ENCODE data around the gene KCNIP4. TPM values are rescaled to one million over a fixed set of nuclear protein-coding genes. Genes with fewer than 3 reads are reported as not detected.

KCNIP4 gene
- total and polyA plus RNA-seq, 10 of the 15 experiments (the other 5 are each of a cell fraction or from before 2014, with no cell fraction given): 0.03 to 0.23 (median 0.13) TPM; not detected in 7

DNA sequence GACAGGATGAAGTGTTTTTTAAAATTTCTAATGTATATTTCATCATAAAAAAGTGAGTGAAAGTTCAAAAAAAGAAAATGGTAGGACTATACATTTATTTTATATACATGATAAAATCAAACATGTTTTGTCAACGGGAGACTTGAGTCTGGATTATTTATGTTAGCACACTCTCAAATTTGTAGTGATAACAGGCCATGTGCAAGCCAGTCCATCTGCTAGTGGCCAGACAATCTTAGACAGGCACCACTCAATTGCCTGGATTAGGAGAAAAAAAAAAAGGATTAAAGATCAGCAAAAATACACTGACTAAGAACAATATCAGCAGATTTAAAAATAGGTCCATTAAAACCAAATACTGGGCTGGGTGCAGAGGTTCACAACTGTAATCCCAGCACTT is 71.9 kb downstream of the KCNIP4 start (continued):
- TF ChIP-seq SUPT20H (IDR thresholded peaks at IDR 0.05; ENCODE audit: borderline replicate concordance, control insufficient read depth, low read depth, low read length): no peak
- TF ChIP-seq BHLHE40 (IDR thresholded peaks at IDR 0.05; ENCODE audit: borderline replicate concordance in 1 of 2, low read depth in 2 of 2, low read length in 1 of 2): no peak
- TF ChIP-seq BACH1 (IDR thresholded peaks at IDR 0.05; ENCODE audit: borderline replicate concordance): no peak
- TF ChIP-seq TCF7 (IDR thresholded peaks at IDR 0.05; ENCODE audit: borderline replicate concordance): no peak
- no peak for TF ChIP-seq TARDBP (IDR thresholded peaks at IDR 0.05; ENCODE audit: borderline replicate concordance)
- TF ChIP-seq, protein P1, sequence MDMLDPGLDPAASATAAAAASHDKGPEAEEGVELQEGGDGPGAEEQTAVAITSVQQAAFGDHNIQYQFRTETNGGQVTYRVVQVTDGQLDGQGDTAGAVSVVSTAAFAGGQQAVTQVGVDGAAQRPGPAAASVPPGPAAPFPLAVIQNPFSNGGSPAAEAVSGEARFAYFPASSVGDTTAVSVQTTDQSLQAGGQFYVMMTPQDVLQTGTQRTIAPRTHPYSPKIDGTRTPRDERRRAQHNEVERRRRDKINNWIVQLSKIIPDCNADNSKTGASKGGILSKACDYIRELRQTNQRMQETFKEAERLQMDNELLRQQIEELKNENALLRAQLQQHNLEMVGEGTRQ (IDR thresholded peaks at IDR 0.05; ENCODE audit: borderline replicate concordance, low read depth, low read length): no peak
- no peak for TF ChIP-seq RFX5 (IDR thresholded peaks at IDR 0.05; ENCODE audit: low read depth, low read length)

DNA sequence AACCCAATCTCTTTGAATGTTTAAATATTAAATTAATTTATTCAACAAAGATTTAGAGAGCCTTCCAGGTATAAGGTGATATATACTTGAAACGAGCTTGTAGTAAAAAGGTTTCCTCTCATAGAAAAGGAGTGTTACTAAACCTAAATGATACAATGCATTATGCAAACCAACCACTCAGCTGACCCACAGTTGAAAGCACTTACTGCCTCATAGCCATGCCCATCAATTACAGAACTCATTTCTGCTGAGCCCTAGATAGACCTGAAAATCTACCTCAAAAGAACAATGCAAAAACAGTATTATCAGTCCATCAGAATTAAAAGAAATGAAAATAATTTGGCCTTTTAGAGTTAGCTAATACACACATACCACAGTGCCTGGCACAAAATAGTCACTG is 75.4 kb downstream of the KCNIP4 start:
- ChIA-PET CTCF (interaction anchor here (0.7 kb wide), 1 partner anchor 516 kb away, joined by 3 read pairs; no protein-coding TSS in a partner anchor), RAD21 (ENCODE audit: unreplicated experiment) (no interaction called here), POLR2A (no interaction called here), SMC1A (ENCODE audit: uncharacterized antibody, unreplicated experiment) (no interaction called here)
- 0% methylated on average over 1 of the region's 1 CpG for WGBS (ENCODE audit: insufficient coverage, insufficient replicate concordance, low lambda C conversion rate, missing lambda C conversion rate)
- H3K79me2 ChIP-seq (ENCODE audit: control insufficient read depth, insufficient read depth, low read length): no peaks in the 10 kb centered on the region
- H3K9ac ChIP-seq (ENCODE audit: control insufficient read depth, insufficient read depth, low read length): no peak overlapping the region
- H3K27me3 ChIP-seq (replicated peaks in 1 of 2; ENCODE audit: control insufficient read depth in 2 of 2, insufficient read depth in 2 of 2, low read length in 1 of 2): no peaks in the 10 kb centered on the region
- H3K4me3 ChIP-seq: no peak overlapping the region
- no peaks in the 10 kb centered on the region for H3K9me3 ChIP-seq (replicated peaks; ENCODE audit: control insufficient read depth, insufficient read depth, low read length)
- H2AFZ ChIP-seq (ENCODE audit: control insufficient read depth, low read depth, low read length): no peak overlapping the region
- no peaks in the 10 kb centered on the region for H3K4me1 ChIP-seq (ENCODE audit: control insufficient read depth, insufficient read depth, low read length)
- no peak for FAIRE-seq
- no peak for DNase-seq (ENCODE audit: low read depth, low spot score)
- no peaks in the 10 kb centered on the region for H3K36me3 ChIP-seq (ENCODE audit: control insufficient read depth in 2 of 2, insufficient read depth in 2 of 2, low read length in 1 of 2)
- in situ Hi-C loops (cut with MboI): no loop called here
- H3K27ac ChIP-seq (ENCODE audit: control insufficient read depth, insufficient read depth): no peak overlapping the region
- H3K4me2 ChIP-seq (ENCODE audit: control insufficient read depth, insufficient read depth): no peak overlapping the region
- H4K20me1 ChIP-seq (ENCODE audit: control insufficient read depth, insufficient read depth): no peaks in the 10 kb centered on the region
- intact Hi-C loops (cut with micrococcal nuclease; ENCODE audit: unreplicated experiment): no loop called here
- TF ChIP-seq RUNX3 (IDR thresholded peaks at IDR 0.05; ENCODE audit: low read length) (no peak), MEF2A (IDR thresholded peaks at IDR 0.05; ENCODE audit: insufficient read depth, low read depth, low read length) (no peak), GATAD2B (conservative IDR thresholded peaks at IDR 0.05; ENCODE audit: low read depth) (no peak), STAT1 (conservative IDR thresholded peaks at IDR 0.05) (no peak), NR2C2 (IDR thresholded peaks at IDR 0.05; ENCODE audit: borderline replicate concordance, control insufficient read depth, insufficient read length, low read depth) (no peak), FOS (IDR thresholded peaks at IDR 0.05; ENCODE audit: borderline replicate concordance, extremely low read depth, insufficient read length) (no peak), GABPA (IDR thresholded peaks at IDR 0.05; ENCODE audit: low read depth) (no peak), HCFC1 (IDR thresholded peaks at IDR 0.05; ENCODE audit: low read length) (no peak)
- TF ChIP-seq, protein P2, sequence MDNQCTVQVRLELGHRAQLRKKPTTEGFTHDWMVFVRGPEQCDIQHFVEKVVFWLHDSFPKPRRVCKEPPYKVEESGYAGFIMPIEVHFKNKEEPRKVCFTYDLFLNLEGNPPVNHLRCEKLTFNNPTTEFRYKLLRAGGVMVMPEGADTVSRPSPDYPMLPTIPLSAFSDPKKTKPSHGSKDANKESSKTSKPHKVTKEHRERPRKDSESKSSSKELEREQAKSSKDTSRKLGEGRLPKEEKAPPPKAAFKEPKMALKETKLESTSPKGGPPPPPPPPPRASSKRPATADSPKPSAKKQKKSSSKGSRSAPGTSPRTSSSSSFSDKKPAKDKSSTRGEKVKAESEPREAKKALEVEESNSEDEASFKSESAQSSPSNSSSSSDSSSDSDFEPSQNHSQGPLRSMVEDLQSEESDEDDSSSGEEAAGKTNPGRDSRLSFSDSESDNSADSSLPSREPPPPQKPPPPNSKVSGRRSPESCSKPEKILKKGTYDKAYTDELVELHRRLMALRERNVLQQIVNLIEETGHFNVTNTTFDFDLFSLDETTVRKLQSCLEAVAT (IDR thresholded peaks at IDR 0.05): no peak
- BruUV-seq (replicated peaks): no TSS peak
- no peak for ATAC-seq

All from GM12878 (cell line).